HG02870 (cell line): ENCODE results near the gene EBF3.

Experiments
- ATAC-seq: cut with Tn5 transposase; IDR thresholded peaks from one replicate; pipeline ENCODE4 v1.9.1; 2021; ENCODE audit warnings: mild to moderate bottlenecking, moderate library complexity; ENCODE audit not compliant: unreplicated experiment

The EBF3 gene

GRCh38 chr10:129811208-129811607 is 152.9 kb downstream of the EBF3 start:
- no peak for ATAC-seq

DNA sequence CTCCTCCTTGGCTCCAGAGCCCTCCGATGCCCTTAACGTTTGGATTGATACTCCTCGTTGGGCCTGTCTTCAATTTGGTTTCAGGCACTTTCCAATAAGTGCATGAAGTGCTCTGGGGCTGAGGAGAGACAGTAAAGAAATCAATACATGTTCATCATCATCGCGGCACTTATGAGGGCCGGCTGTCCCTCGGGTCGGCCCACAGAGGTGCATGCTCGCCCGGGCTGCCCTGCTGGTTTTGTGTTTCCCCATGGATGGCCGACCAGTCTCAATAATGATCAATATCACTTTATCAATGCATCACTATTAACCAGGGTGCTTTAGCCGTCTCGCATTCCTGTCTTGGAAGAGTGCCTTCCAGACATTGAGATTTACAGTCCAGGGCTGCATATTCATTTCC is 154.2 kb downstream of the EBF3 start:
- ATAC-seq = no peak

GRCh38 chr10:129809431-129809830 is 154.6 kb downstream of the EBF3 start:
- ATAC-seq = no peak

DNA sequence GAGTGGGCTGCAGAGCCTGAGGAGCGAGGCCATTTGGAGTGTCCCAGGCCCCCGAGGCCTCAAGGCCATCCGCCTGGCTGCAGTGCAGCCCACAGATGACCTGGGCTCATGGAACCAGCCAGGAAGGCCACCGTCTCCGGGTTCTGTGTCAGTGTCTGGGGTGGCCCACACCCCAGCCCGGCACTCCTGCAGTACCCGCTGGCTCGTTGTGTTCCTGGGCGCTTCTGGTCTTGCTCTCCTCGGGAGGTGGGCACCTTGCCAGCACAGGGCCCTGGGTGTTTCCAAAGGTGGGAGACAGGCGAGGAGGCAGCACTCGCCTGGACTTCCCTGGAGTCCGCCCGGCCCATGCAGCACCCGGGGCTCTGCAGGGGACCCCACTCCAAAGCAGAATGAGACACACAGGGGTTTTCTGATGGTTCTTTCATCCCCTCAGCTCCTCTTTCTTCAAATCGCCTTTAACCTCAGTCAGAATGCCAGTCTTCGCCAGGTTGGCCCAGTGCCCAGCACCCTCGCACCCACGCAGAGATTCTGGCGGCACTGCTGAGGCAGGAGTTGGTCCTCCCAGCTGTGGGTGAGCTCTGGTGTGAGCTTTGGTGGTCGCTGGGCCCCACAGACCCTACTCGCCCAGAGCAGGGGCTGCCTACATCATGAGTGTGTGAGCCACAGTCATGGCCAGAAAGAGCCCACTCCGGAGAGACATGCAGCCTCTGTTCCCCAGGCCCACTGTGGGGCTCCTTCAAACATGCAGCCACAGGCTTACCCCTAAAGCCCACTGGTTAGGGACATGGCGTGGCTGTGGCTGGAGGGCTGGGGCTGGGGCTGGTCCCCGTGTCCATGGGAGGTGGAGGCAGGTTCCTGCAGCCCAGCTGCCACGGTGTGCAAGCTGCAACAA is 155.7 kb downstream of the EBF3 start:
- ATAC-seq = no peak

DNA sequence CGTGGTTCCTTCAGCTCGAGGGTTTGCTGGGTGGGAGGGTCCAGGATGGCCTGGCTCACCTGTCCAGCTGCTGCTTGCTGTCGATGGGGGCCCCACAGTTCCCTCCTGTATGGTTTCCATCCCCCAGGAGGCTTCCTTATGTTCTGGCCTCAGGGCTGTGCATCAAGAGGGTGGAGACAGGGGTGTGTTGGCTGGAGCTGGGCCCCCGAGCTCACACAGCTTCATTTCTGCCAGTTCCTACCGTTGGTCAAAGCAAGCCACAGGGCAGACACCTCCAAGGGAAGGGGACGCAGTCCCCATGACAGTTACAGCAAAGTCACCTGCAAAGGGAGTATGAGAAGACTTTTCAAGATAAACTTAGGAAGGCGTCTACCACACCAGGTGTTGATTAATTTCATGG is 156.9 kb downstream of the EBF3 start:
- ATAC-seq = no peak

- no peak for ATAC-seq
These were observed 163.2 kb downstream of the EBF3 start for GRCh38 chr10:129800796-129801340.

DNA sequence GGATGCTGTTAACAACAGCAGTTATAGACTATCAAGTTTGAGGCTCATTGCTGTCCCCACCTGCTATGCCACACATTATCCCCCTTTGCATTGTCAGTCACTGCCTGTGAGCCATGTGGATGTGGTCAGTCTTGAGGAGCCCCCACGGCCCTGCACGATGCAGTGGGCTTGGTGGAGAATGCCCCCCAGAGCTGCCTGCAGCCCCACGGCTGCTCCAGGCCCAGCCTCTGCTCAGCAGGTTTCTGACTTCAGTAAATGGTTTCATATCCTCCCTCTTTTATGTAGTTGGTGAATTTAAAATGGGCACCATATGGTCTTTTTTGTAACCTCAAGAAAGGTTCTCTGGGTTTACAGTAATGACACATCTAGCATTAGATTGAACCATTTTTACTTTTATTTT is 164.1 kb downstream of the EBF3 start:
- ATAC-seq = no peak

DNA sequence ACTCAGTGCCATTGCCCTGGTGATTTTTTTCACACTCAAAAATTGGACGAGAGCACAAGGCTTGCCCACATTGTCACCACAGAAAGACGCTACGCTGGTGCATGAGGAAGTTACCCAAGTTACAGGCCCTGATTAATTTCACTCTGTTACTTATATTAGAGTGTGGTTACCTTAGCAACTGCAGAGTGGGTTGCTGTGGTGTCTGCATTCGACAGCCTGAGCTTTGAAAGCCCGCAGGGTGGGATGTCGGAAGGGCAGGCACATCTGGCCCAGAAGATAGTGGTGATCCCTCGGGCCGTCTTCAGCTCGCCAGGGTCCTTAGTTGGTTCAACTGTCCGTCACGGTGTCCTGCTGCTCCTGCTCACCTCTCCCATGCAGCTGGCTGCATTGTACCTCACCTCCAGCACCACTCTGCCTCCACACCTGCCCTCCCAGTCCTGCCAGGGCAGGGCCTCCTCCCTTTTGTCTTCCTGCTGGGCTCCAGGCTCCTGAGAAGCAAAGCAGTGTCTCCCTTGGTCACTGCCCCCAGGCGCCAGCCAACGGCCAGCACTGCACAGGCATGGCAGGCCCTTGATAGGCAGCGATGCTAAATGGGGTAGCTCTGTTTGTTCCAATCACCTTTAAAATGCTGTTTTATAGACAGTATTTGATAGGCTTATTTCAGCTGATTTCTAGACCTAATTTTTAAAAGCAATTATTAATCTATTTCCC is 167.2 kb downstream of the EBF3 start:
- ATAC-seq = no peak

DNA sequence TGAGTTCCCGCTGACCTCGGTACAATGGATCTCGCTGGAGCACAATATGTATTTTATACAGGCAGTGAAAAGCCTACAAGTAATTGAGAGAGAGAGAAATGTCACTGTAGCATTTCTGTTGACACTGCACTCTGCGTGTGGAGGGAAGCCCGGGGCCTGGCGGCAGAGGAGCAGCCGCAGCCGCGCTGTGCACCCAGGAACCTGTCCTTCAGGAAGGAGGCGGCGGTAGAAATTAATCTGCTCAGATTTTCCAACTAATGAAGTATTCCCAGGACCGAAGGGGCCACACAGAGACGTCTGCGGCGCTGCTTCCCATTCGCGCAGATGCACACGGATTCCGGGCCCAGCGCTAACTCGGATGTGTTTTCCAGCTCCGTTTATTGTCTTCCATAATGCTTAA is 170.1 kb downstream of the EBF3 start:
- no peak for ATAC-seq

GRCh38 chr10:129793479-129793878 is 170.6 kb downstream of the EBF3 start:
- no peak for ATAC-seq

- no peak for ATAC-seq
These were observed 171.2 kb downstream of the EBF3 start for GRCh38 chr10:129792864-129793263.

DNA sequence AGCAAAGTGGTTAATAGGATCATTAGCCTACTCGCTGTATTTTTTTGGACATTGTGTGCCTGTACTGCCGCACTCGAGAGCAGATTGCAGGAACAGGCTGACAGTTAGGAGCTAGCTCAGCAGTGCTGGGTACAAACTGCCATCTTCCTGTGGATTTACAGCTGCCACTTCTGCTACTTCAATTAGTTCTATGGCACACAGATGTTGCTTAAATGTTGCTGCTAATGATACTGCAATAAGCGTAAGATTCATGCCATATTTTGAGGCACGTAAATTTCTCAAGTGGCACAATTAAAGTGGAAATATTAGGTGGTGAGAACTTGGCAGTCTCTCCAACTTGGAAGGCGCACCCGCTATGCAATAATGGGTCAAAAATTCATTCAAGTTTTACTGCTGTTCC is 171.9 kb downstream of the EBF3 start:
- ATAC-seq = no peak

DNA sequence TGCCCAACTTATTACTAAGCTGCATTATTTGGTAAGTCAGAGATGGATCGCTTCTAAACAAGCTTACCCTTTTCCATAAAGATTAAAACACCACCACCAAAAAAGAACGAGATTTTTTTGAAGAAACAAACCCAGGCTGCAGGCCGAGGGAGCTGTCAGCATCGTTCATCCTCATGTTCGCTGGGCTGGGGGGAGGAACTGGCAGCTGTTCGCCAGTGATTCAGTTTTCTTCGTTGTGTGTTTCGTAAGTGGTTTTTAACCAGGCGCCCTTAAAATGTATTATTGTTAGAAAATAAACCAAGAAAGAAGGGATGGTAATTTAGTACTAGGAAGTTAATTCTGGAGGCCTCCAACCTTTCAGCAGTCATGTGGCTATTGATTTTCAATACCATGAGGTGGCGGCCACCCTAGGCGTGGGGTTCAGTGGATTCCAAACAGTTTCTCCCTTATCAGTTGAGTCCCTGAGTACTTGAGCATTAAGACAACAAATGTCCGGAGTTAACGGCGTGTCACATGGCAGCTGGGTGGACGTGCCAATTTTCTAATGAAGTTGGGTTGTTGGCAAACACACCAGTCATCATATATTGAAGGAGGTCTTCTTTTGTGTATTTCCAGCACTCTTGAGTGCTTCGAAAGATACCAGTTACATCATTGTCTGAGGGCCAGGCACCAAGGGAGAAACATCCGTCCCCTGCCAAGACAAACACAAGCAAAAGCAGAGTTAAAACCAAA is 173.2 kb downstream of the EBF3 start:
- no peak for ATAC-seq

DNA sequence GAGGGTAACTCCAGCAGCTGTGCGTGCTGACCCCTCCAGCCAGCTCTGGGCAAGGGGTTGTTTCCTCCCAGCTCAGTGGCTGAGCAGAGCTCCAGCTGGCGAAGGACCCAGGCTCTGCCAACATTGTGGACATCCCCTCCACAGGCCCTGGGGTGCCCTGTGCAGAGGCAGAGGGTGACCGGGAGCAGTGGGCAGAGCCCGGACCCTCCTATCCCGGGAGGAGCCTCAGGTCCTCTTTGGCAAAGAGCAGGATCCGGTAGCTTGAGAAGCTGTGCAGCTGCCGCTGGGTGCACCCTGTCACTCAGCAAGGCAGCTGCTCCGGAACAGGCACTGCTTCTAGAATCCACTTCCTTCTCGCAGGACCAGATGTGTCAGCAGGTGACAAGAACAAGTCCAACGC is 175.9 kb downstream of the EBF3 start:
- ATAC-seq = no peak

DNA sequence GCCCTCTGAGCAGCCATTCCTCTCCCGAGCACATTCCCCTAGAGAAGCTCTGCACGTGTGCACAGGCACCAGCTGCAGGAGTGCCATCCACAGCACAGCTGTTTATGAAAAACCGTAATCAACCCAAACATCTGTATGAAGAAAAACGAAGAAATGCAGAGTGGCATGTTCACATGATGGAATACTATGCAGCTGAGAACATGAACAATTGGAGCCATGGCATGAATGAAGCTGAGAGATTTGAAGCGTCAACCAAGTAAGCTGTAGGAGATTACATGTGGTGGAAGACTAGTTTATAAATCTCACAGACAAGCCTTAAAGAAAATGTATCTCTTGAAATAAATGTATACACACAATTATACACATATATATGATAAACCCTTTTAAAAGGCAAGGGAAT is 176.5 kb downstream of the EBF3 start:
- no peak for ATAC-seq

GRCh38 chr10:129786216-129786615 is 177.9 kb downstream of the EBF3 start:
- ATAC-seq = no peak

DNA sequence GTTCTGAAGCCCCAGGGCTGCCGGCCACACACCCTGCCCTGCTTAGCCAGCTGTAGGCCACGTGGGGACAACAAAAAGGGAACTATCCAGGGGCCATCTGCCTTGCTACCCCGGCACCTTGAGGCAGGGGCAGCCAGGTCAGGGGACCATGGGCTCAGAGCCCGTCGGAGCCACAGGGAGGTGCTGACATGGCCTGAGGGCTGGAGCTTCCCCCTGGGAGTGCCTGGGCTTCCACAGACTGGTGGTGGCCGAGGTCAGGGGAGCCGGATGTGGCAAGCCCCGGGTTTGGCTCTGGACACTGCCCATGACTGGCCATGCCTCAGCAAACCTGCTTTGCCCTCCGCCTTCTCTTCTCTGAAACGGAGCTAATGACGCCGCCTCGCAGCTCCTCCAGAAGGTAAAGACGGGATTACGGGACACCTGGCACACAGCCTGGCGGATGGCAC is 178.5 kb downstream of the EBF3 start:
- no peak for ATAC-seq
